CD4-positive, alpha-beta T cell (primary cell): ENCODE results near the gene GPR15LG. TPM values are rescaled to one million over a fixed set of nuclear protein-coding genes. Genes with fewer than 3 reads are reported as not detected.

Experiments
- ATAC-seq: fragments of 200-7000 bp; cut with Tn5 transposase; one replicate; pipeline ENCODE4 v1.10.0; 2022; ENCODE audit warnings: mild to moderate bottlenecking; ENCODE audit not compliant: poor library complexity
- CTCF ChIA-PET: fragments of 350-600 bp; sonication (Branson Sonifier 250); formaldehyde crosslinking; loops from one replicate; lab custom pipeline; 2021; ENCODE audit warnings: antibody characterized with exemption, inconsistent platforms; lab: Charles Lee
- POLR2A ChIA-PET: fragments of 350-600 bp; sonication (Branson Sonifier 250); formaldehyde crosslinking; loops from one replicate; lab custom pipeline; 2021; ENCODE audit warnings: antibody characterized with exemption, inconsistent platforms; lab: Charles Lee
- DNase-seq, 14 experiments: peaks; one replicate each; pipeline ENCODE4 v3.0.0-alpha.2; 2013 to 2020; ENCODE audit warnings: mixed read lengths in 2 of 14
- H3K27ac ChIP-seq, 2 donors: one replicate each; pipeline versions ENCODE4 v1.5.1 to v1.7.0; 2013; ENCODE audit warnings: low read length in 2 of 2, low read depth in 1 of 2, mild to moderate bottlenecking in 1 of 2
- H3K27me3 ChIP-seq, 2 experiments: 1 replicate in 1 of 2; 2 replicates in 1 of 2; pipeline versions ENCODE4 v1.6.1 to v1.7.0; 2013; ENCODE audit warnings: low read length in 2 of 2, control low read depth in 1 of 2, mild to moderate bottlenecking in 1 of 2, moderate library complexity in 1 of 2; ENCODE audit not compliant: insufficient read depth in 2 of 2, control insufficient read depth in 1 of 2
- H3K36me3 ChIP-seq: one replicate; pipeline ENCODE4 v1.6.1; 2013; ENCODE audit warnings: low read length, control low read depth; ENCODE audit not compliant: insufficient read depth
- H3K4me1 ChIP-seq: one replicate; pipeline ENCODE4 v1.6.1; 2013; ENCODE audit warnings: low read length, control low read depth; ENCODE audit not compliant: insufficient read depth
- H3K4me3 ChIP-seq: one replicate; pipeline ENCODE4 v1.5.1; 2013; ENCODE audit warnings: mild to moderate bottlenecking, low read length, moderate library complexity
- H3K9me3 ChIP-seq, 2 experiments: 1 replicate in 1 of 2; 2 replicates in 1 of 2; pipeline versions ENCODE4 v1.6.1 to v1.7.0; 2013; ENCODE audit warnings: low read length in 2 of 2, mild to moderate bottlenecking in 2 of 2, control low read depth in 1 of 2, moderate library complexity in 1 of 2; ENCODE audit not compliant: control insufficient read depth in 1 of 2, insufficient read depth in 1 of 2
- H3K27ac Mint-ChIP-seq: one replicate; pipeline ENCODE4 v1.8.0; 2020; ENCODE audit warnings: mixed read lengths
- H3K27me3 Mint-ChIP-seq: one replicate; pipeline ENCODE4 v1.8.0; 2021; ENCODE audit warnings: mixed read lengths
- H3K36me3 Mint-ChIP-seq: one replicate; pipeline ENCODE4 v1.8.0; 2021; ENCODE audit warnings: low read depth, mixed read lengths
- H3K4me1 Mint-ChIP-seq: one replicate; pipeline ENCODE4 v1.8.0; 2021; ENCODE audit warnings: low read depth, mixed read lengths
- H3K4me3 Mint-ChIP-seq: one replicate; pipeline ENCODE4 v1.8.0; 2020; ENCODE audit warnings: mild to moderate bottlenecking, mixed read lengths
- H3K9me3 Mint-ChIP-seq: one replicate; pipeline ENCODE4 v1.8.0; 2020; ENCODE audit warnings: mixed read lengths
- intact Hi-C, 2 experiments: fragments of 100-400 bp; cut with DNase I in 1 of 2; cut with micrococcal nuclease in 1 of 2; formaldehyde crosslinking; loops; one replicate each; pipeline versions ENCODE4 v1.15.1 to v1.9.0; 2023 to 2025; cut with DNase I, micrococcal nuclease
- total RNA-seq, 174 experiments: library from RNA in 2 of 174; stranded (reverse) in 2 of 174; gene quantifications; one replicate each; pipeline ENCODE4 v1.2.3 and lab custom pipeline; 2021 to 2026
- TF ChIP-seq, protein P1 (sequence below): fragments of 200-600 bp; IDR thresholded peaks from one replicate; pipeline ENCODE4 v1.8.0; 2022; ENCODE audit warnings: antibody characterized with exemption, mild to moderate bottlenecking

The GPR15LG gene
- total RNA-seq, 2 experiments from 2014 or later: not detected

DNA sequence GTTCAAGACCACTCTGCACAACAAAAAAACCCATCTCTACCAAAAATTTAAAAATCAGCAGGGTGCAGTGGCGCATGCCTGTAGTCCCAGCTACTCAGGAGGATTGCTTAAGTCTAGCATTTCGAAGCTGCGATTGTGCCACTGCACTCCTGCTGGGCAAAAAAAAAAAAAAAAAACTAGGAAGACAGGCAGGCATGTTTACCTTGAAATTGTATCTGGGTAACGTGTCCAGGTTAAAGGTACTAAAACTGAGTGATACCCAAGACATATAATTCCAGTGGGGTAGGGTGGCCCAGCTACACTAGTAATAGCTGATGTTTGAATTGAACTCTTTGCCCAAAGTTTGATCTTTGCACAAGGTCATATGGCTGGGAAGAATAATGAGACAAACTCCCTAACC is 18.1 kb upstream of the GPR15LG start:
- TF ChIP-seq, protein P1, sequence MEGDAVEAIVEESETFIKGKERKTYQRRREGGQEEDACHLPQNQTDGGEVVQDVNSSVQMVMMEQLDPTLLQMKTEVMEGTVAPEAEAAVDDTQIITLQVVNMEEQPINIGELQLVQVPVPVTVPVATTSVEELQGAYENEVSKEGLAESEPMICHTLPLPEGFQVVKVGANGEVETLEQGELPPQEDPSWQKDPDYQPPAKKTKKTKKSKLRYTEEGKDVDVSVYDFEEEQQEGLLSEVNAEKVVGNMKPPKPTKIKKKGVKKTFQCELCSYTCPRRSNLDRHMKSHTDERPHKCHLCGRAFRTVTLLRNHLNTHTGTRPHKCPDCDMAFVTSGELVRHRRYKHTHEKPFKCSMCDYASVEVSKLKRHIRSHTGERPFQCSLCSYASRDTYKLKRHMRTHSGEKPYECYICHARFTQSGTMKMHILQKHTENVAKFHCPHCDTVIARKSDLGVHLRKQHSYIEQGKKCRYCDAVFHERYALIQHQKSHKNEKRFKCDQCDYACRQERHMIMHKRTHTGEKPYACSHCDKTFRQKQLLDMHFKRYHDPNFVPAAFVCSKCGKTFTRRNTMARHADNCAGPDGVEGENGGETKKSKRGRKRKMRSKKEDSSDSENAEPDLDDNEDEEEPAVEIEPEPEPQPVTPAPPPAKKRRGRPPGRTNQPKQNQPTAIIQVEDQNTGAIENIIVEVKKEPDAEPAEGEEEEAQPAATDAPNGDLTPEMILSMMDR: no peak
- Histone ChIP-seq H3K27me3 (no peaks in the 10 kb centered on the region), H3K36me3 (peaks cover 47% of the 10 kb centered on the region), H3K27ac (no peak overlapping the region), H3K4me1 (peaks cover 3% of the 10 kb centered on the region), H3K4me3 (no peak overlapping the region), H3K9me3 (no peaks in the 10 kb centered on the region)
- CTCF ChIA-PET: interaction anchor here (0.6 kb wide), 1 partner anchor 20 kb away, joined by 3 read pairs; no protein-coding TSS in a partner anchor
- Mint-ChIP-seq H3K27ac (no peak overlapping the region), H3K4me1 (peaks cover 19% of the 10 kb centered on the region), H3K4me3 (no peak overlapping the region), H3K36me3 (peaks cover 46% of the 10 kb centered on the region), H3K27me3 (no peaks in the 10 kb centered on the region), H3K9me3 (no peaks in the 10 kb centered on the region)
- DNase-seq (no peak), ATAC-seq (no peak)
- intact Hi-C loops: loop anchor here in 1 of 2 experiments (10.0 kb wide), 1 partner anchor 379 kb away; no protein-coding TSS in a partner anchor
- POLR2A ChIA-PET: no interaction called here

DNA sequence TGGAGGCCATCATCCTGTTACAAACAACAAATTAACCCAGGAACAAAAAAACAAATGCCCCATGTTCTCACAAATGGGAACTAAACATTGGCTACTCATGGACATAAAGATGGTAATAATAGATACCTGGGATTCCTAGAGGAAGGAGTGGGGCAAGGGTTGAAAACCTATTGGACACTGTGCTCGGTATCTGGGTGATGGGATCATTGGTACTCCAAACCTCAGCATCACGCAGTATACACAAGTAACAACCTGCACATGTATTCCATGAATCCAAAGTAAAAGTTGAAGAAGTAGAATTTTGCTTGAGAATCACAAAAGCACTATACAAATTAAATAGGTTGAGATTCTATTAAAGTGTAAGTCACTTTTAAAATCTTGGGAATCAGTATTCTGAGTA is 17.6 kb upstream of the GPR15LG start:
- POLR2A ChIA-PET: interaction anchor here (1.3 kb wide), 1 partner anchor 8 kb away, joined by 3 read pairs; no protein-coding TSS in a partner anchor
- CTCF ChIA-PET: interaction anchor here (0.8 kb wide), 1 partner anchor 11 kb away, joined by 3 read pairs; no protein-coding TSS in a partner anchor
- Histone ChIP-seq H3K4me3 (no peak overlapping the region), H3K4me1 (peaks cover 3% of the 10 kb centered on the region), H3K27me3 (no peaks in the 10 kb centered on the region), H3K36me3 (peaks cover 42% of the 10 kb centered on the region), H3K9me3 (no peaks in the 10 kb centered on the region), H3K27ac (no peak overlapping the region)
- Mint-ChIP-seq H3K36me3 (peaks cover 41% of the 10 kb centered on the region), H3K9me3 (no peaks in the 10 kb centered on the region), H3K27ac (no peak overlapping the region), H3K4me3 (no peak overlapping the region), H3K4me1 (peaks cover 19% of the 10 kb centered on the region), H3K27me3 (no peaks in the 10 kb centered on the region)
- TF ChIP-seq, protein P1: no peak
- intact Hi-C loops: loop anchor here in 1 of 2 experiments (10.0 kb wide), 1 partner anchor 379 kb away; no protein-coding TSS in a partner anchor
- DNase-seq (no peak), ATAC-seq (no peak)

DNA sequence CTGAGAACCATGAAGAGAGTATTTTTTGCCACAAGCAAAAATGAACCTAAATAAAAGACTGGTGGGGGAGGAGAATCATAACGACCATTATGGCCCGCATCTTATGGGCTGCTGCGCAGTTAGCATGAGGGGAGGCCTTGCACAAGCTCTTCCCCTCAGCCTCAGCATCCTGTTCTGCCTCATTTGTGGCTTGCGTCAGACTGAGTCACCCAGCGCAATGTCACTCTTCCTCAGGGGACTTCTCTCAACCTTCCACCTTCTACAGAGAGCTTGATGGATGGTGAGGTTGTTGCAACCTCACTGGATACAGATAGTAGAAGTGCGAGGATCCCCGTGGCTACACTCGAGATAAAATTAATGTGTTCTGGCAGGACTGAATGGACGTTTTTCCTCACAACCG is 16.8 kb upstream of the GPR15LG start:
- intact Hi-C loops: loop anchor here in 1 of 2 experiments (10.0 kb wide), 1 partner anchor 378 kb away; no protein-coding TSS in a partner anchor
- no peaks in the 10 kb centered on the region for H3K9me3 ChIP-seq
- H3K27ac ChIP-seq: no peak overlapping the region

More for the DNA sequence above, 16.8 kb upstream of the GPR15LG start:
- Histone ChIP-seq H3K27me3 (no peaks in the 10 kb centered on the region), H3K36me3 (peaks cover 35% of the 10 kb centered on the region), H3K4me3 (no peak overlapping the region), H3K4me1 (peaks cover 3% of the 10 kb centered on the region)
- POLR2A ChIA-PET: interaction anchor here (0.8 to 1.3 kb wide), 2 partner anchors 9 to 21 kb away, joined by 3 read pairs; no protein-coding TSS in a partner anchor
- H3K27me3 Mint-ChIP-seq: no peaks in the 10 kb centered on the region
- TF ChIP-seq, protein P1: no peak
- H3K36me3 Mint-ChIP-seq: peaks cover 38% of the 10 kb centered on the region
- CTCF ChIA-PET: interaction anchor here (0.8 to 1.4 kb wide), 2 partner anchors 9 to 11 kb away, joined by 3 to 4 read pairs; no protein-coding TSS in a partner anchor
- no peaks in the 10 kb centered on the region for H3K9me3 Mint-ChIP-seq
- peaks cover 19% of the 10 kb centered on the region for H3K4me1 Mint-ChIP-seq
- DNase-seq: peak in 5 of 14 experiments; percentile 22 to 69 (median 53)
- peak overlapping the region; percentile 79 for H3K27ac Mint-ChIP-seq
- peak; percentile 86 for ATAC-seq
- H3K4me3 Mint-ChIP-seq: no peak overlapping the region
